Suppressor macrophage treated with lipopolysaccharide for 4 hours (primary cell): Measurements from ENCODE around the gene DDX42.
"Not testable (repeated sequence)": the region's sequence is repeated elsewhere in the genome, so short reads cannot be mapped to it uniquely, and the experiment has no call there.

Experiments used
- DNase-seq: peaks from one replicate; pipeline ENCODE4 v3.0.0-alpha.2; 2020

Gene DDX42

GRCh38 chr17:63842173-63842539 is 68.2 kb downstream of the DDX42 start:
- DNase-seq, result peak; percentile 35

- peak; percentile 99 for DNase-seq
These were observed 68.8 kb downstream of the DDX42 start, which contains the start of gene SMARCD2 for GRCh38 chr17:63842540-63843386. TSS of gene SMARCD2 (minus strand) at chr17:63842685. CDS start at chr17:63842674, 11 bp downstream.

- DNase-seq, result peak; percentile 68
These were observed 69.5 kb downstream of the DDX42 start for GRCh38 chr17:63843387-63843888.

GRCh38 chr17:63843910-63844677 is 70.1 kb downstream of the DDX42 start:
- DNase-seq, result no peak

DNA sequence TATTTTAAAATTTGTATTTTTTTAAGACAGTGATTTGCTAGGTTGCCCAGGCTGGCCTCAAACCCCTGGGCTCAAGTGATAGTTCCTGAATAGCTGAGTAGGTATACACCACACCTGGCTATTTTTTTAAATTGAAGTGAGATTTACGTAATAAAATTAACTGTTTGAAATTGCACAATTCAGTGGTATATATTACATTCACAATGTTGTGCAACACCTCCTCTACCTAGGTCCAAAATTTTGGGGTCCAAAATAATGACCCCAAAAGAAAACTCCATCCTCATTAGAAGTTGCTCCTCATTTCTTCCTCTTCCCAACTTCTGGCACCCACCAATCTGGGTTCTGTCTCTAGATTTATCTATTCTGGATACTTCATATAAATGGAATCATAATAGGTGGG is 71.5 kb downstream of the DDX42 start:
- no peak for DNase-seq

DNA sequence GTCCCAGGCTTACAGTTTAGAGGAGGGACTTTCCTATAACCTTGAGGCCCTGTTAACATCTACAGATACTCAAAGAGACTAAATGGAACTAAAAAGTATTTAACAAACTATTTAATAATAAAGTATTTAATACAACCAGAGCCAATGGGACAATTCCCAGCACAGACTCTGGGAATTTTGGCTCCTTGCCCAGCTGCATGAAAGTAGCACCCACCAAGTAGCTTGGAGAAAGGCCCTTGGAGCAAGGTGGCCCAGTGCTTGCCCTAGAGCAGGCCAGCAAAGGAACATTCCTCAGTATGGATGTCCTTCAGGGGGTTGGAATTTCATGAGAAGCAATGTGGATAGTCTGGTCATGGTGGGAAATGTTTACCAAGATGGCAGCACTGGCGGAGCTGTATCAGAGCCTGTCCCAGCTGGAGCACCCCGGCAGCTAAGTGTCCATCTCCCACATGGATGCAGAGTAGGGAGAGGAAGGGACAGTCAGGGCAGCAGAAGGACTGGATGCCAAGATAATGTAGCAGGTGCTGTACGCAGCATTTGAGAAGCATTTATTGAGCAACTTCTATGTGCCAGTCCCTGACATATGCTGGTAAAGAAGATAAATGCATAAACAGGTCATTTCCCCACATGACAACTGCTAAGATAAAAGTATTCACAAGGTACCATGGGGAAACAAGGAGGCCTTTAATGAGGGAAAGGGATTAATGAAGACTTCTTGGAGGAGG is 73.7 kb downstream of the DDX42 start:
- DNase-seq, result no peak

DNA sequence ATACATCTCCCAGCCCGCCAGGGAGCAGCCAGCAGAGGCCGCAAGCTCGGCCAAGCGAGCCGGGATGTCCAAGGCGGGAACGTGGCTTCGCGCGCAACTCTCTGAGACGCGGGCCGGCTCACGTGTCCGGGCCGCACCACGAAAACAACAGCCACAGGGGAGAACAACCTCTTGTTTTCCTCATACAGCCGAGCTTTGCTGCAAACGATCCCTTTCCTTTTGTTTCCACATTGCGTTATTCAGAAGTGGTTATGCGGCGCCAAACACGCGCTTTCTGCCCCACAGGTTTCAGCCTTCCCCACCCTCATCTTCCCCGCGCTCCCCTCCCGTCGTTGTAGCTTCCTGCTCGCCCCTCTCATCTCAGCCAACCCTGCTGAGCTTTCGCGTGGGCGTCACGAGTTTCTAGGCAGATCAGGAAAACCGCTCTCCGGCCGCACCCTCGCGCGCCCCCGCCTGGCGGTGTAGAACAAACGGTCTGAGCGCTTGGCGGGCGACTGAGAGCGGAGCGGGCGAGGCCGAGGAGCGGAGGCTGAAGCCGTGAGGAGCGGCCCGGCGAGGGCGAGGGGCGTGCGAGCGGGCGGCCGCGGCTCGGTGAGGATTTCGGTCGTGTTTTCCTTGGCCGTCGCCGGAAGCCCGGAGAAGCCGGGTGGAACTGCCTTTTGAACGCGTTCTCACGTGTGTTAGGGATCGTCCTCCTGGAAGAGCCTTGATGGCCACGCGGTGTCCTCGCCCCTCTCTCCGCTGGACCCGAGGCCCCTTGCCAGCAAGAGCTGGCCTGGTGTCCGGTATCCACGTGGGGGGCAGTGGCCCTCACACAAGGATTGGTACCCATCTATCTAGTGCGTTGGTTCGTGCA is 75.1 kb downstream of the DDX42 start:
- DNase-seq, result peak; percentile 98

DNA sequence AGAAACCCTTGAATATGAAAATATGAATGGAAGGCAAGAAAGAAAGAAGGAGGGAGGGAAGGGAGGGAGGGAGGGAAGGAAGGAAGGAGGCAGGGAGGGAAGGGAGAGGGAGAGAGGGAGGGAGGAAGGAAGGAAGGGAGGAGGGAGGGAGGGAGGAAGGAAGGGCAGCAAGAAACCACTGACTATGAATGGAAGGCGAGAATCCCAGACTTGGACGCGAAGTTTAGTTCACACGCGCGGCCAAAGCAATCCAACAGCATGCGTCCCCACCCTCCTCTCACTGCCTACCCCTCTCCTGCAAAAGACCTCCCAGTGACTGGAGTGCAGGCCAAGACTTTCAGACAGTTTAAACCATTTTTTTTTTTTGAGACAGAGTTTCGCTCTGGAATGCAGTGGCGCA is 76.4 kb downstream of the DDX42 start:
- DNase-seq, result no peak

DNA sequence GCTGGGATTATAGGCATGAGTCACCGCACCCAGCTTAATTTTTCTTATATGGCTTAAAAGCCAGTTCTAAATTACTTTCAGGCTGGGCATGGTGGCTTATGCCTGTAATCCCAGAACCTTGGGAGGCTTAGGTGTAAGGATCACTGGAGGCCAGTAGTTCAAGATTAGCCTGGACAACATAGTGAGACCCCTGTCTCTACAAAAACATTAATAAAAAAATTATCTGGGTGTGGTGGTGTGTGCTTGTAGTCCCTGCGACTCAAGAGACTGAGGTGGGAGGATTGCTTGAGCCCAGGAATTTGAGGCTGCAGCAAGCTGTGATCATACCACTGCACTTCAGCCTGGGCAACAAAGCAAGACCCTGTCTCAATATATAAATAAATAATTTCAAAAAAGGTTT is 79.3 kb downstream of the DDX42 start:
- DNase-seq, result no peak

DNA sequence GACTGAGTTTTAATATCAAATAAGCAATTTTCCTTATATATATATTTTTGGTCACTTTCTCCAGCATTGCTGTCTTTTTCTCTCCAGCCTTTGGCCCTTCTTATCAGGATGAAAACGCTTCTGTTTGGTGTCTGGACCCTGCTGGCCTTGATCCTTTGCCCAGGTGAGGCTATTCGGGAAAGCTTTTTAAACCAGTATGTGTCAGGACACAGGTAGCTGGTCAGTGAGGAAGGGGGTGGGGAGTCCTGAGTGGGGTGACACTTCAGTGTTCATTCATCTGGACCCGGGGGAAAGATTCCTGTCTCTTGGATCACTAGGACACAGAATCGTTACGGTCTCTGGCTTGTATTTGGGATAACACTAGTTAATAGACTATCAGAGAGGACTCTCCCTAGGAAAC is 80.7 kb downstream of the DDX42 start:
- no peak for DNase-seq

DNA sequence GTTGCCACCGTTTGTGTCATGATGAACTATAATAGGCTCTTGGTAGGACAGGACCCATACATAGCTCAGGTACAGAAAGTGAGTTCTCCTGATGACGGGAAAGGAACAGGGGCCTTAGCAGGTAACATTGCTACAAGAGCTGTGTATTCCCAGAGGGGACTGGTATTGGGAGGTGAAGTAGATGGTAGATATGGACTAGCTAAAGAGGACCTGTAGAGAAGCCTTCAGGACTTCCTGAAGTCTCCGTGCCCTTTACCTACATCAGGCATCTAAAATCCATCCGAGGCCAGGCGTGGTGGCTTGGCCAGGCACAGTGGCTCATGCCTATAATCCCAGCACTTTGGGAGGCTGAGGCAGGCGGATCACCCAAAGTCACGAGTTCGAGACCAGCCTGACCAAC is 81.2 kb downstream of the DDX42 start:
- no peak for DNase-seq

DNA sequence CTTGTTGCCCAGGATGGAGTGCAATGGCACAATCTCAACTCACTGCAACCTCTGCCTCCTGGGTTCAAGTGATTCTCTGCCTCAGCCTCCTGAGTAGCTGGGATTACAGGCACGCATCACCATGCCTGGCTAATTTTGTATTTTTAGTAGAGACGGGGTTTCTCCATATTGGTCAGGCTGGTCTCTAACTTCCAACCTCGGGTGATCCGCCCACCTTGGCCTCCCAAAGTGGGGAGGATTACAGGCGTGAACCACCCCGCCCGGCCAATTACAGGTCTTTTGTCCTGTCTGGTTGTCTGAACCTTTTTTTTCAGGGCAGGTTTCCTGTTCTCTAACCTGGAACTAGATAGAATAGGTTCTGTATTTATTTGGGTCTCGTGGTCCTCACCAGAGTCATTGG is 82.5 kb downstream of the DDX42 start:
- not testable (repeated sequence) for DNase-seq

DNA sequence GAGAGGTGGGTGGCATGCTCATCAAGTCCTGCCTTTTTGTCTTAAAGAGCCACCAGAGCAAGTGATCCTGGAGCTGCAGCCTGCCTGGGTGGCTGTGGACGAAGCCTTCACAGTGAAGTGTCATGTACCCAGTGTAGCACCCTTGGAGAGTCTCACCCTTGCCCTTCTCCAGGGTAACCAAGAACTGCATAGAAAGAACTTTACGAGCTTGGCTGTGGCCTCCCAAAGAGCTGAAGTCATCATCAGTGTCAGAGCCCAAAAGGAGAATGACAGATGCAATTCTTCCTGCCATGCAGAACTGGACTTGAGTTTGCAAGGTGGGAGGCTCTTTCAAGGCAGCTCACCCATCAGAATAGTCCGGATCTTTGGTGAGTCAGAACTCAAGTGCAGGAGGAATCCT is 85.3 kb downstream of the DDX42 start:
- no peak for DNase-seq

DNA sequence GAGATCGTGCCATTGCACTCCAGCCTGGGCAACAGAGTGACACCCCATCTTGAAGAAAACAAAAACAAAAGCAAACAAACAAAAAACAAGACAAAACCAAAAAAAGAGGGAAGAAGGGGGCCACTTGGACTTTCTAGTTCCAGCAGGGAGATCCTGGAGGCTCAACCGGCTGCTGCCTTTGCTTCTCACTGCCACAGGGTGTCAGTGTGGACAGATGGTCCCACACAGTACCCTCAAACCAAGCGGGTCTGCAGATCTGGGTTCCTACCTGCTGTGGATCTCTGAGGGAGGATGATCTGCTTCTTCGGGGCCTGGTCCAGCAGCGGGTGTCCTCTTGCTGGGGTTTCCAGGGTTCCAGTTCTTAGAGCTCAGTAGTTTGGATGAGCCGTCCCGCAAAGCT is 92.7 kb downstream of the DDX42 start:
- DNase-seq, result not testable (repeated sequence)
